T47D (cell line): Measurements from ENCODE around the gene KLC3.

Experiments
- DNase-seq, 2 experiments: peaks; one replicate each; pipeline versions ENCODE4 v3.0.0 to v3.0.0-alpha.2; 2011 to 2012; ENCODE audit warnings: low read depth in 1 of 2, low spot score in 1 of 2
- JUND ChIP-seq: IDR thresholded peaks from 2 replicates; pipeline ENCODE4 v1.6.1; 2012; ENCODE audit warnings: low read depth
- in situ Hi-C: cut with HindIII; loops from 2 replicates; pipeline ENCODE4 v1.10.0; 2016; ENCODE audit warnings: low sequenced_read_pairs, low pct_unique_long_range_greater_than_20kb

Gene KLC3

DNA sequence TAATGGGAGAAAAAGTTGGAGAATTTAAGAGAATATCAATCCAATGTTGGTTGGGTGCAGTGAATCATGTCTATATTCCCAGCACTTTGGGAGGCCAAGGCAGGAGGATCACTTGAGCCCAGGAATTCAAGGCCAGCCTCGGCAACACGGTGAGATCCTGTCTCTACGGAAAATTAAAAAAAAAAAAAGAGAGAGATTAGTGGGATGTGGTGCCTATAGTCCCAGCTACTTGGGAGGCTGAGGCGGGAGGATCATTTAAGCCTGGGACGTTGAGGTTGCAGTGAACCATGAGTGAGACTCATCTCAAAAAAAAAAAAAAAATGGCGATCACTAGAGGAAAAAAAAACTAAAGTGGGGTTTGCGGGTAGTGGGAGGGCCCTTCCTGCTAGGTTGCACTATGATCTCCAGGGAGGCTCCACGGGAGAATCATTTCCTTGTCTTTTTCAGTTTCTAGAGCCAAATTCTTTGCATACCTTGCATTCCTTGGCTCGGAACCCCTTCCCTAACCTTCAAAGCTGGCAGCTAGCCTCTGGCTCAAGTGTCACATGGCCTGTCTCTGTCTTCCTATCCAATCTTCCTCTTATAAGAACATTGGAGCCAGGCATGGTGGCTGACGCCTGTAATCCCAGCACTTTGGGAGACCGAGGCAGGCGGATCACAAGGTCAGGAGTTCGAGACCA, 35.6 kb downstream of the KLC3 start:
- TF ChIP-seq JUND: no peak
- DNase-seq: peak in 1 of 2 experiments; percentile 86
- in situ Hi-C loops: no loop called here

- no peak for TF ChIP-seq JUND
- in situ Hi-C loops: no loop called here
- no peak for DNase-seq
Observed at GRCh38 chr19:45380107-45380506, 39.6 kb downstream of the KLC3 start.

DNA sequence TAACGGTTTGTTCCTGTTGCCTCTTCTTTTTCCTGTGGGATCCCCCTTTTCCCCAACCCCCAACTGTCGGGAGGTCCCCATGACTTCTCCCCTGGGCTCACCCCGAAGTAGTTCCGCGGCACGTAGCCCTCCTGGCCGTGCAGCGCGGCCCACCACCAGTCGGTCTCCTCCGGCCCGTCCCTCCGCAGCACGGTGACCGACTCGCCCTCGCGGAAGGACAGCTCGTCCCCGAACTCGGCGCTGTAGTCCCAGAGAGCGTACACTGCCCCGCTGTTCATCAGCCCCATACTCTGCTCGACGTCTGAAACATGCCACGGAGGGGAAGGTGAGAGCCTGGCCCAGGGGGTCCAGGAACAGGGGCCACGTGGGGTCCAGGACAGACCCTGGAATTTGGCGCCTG, 41.9 kb downstream of the KLC3 start:
- no peak for DNase-seq
- no peak for TF ChIP-seq JUND
- in situ Hi-C loops: no loop called here

- TF ChIP-seq JUND: no peak
- no peak for DNase-seq
- in situ Hi-C loops: no loop called here
Observed at GRCh38 chr19:45385392-45386221, 45.1 kb downstream of the KLC3 start.

DNA sequence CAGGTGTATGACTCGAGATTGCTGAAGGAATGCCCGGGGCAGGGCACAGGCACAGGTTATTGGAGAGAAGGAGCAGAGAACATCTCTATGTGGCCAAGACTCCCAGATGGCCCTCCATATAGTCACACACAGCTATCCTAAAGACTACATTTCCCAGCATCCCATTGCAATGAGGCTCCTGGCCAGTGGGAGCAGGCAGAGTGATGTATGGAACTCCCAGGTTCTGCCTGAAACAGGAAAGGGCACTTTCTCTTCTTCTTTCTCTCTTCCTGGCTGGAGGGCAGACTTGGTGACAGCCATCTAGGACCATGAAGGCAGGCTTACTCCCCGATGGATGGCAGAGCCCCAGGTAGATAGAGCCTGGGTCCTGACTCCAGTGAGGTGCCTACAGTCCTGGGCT, 50.8 kb downstream of the KLC3 start:
- TF ChIP-seq JUND: no peak
- in situ Hi-C loops: no loop called here
- peak in 1 of 2 experiments; percentile 63 for DNase-seq

DNA sequence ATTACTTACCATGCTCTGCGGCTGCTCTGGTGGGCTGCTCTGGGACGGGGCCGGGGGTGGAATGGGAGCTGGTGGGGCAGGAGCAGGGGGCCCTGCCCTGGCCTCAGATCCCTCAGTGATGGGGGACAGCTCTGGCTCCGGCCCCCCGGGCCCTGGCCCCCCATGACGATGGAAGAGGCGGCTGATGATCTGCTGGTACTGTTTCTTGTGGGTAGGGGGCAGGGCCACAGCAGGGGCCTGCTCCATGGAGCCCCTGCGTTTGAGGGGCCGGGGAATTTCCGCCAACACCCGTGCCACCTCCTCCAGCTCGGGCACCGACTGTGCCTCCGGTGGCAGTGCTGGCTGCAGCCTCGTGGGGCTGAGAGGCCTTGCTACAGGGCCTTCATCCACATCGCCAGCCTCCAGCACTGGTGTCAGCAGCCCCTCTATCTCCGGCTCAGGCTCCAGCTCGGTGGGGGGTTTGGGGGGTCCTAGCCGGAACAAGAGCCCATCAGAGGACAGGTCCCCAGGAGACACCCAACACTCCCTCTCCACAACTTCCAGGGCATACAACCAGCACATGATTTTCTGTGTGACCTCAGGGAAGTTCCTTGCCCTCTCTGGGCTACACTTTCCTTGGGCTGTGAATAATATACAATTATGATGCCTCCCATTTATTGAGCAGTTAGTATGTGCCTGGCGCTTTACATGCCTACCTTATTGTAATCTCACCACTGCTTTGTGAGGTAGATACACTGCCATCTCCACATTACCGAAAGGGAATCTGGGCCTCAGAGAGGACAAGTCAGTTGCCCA, 51.5 kb downstream of the KLC3 start:
- no peak for TF ChIP-seq JUND
- in situ Hi-C loops: no loop called here
- DNase-seq: no peak

GRCh38 chr19:45395821-45396617, 55.5 kb downstream of the KLC3 start:
- no peak for TF ChIP-seq JUND
- in situ Hi-C loops: no loop called here
- no peak for DNase-seq

- no peak for TF ChIP-seq JUND
- peak in 1 of 2 experiments; percentile 36 for DNase-seq
- in situ Hi-C loops: no loop called here
Observed at GRCh38 chr19:45400192-45400591, 59.6 kb downstream of the KLC3 start.
